NCI-H1694 treated with DMSO at 0.1 percent for 48 hours (cell line): ENCODE measurements around the gene KIAA1671.

Experiments
- DNase-seq: peaks from one replicate; lab custom pipeline; 2025; lab: John Stamatoyannopoulos, UW

KIAA1671 gene

DNA sequence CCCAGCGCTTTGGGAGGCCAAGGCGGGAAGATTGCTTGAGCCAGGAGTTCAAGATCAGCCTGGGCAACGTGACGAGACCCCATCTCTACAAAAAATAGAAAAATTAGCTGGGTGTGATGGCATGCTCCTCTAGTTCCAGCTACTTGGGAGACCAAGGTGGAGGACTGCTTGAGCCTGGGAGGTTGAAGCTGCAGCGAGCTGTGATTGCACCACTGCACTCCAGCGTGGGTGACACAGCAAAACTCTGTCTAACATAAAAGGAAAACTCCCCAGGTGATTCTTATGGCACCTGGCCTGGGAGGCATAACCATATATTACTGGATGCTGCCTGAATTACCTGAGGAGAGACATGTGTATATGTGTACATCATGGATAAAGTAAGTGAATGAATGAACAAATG lies 29.1 kb downstream of the KIAA1671 start:
- DNase-seq, result no peak

DNA sequence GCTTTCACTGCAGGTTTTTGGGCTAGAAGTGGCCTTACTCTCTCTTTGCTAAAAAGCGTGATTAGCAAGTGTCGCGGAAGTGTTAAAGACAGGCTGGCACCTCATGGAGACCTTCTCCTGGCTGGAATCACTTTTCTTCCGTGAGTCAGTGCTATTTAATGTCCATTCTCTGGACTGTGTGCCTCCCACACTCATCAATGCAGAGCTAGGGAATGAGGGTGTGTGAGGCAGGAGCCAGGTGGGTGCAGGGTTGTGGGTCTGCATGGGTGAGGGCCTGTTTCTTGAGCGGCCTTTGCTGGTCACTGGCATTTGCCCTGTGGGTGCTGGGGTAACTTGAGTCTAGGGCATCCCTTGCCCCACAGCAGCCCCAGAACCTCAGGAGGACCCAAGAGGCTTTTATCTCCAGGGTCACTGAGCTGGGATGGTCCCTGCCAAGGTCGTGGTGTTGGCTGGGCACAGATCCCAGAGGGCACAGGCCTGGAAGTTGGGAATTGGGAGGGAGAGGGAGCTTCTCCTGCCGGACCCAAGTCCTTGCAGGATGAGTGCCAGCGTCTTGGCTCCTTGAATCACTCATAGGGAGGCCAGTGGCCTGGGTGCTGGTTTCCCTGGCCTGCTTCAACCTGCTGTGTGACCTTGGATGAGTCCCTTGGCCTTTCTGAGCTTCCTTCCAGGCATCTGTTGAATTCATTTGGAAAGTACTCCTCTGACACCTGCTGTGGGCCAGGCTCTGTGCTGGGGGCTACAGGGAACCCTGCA lies 30.0 kb downstream of the KIAA1671 start:
- no peak for DNase-seq

DNA sequence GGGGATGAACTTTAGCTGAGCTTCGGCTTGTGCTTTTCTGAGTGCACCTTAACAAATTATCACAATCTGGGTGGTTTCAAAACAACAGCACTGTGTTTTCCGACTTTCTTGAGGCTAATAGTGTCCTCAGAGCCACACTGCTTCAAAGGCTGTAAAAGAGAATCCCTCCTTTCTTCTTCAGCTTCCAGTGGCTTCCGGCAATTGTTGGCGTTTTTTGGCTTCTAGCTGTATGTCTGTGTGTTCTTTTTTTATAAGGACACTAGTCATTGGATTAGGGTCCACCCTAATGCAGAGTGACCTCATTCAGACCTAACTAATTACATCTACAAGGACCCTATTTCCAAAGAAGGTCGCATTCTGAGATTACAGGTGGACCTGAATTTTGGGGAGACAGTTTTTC lies 30.6 kb downstream of the KIAA1671 start:
- DNase-seq, result no peak

DNA sequence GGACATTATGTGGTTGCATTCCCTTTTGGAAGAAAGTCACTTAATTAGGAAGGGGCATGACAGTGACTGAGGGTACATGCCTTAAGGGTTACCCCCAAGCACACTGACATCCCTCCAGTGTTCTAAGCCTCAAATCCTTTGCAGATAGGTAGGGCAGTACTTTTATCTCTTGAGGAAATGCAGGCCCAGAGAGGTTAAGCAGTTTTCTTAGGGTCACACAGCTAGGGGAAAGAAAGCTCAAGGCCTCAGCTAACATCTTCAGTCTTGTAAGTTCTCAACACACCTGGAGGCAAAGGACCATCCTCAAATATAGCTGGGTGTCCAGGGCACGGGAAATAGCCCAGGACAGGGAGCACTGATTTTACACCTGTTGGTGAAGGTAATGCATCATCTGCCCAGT lies 31.6 kb downstream of the KIAA1671 start:
- DNase-seq, result no peak

DNA sequence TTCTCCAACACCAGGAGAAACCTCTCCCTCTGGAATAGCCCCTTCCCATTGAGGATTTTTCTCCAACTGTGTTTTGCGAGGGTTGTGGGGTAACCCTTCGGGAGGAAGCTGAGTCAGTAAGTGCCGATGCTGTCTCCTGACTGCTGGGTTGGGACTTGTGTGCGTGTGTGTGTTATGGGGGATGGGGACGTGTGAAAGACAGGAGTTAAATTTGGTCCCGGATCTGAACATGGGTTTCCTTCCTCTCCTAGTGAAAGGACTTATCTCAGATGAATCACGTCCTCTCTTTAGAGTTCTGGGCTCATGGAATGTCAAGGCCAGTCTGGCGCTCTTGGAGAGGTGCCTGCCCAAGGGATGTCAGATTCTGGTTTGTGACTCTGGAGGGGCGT lies 33.3 kb downstream of the KIAA1671 start:
- DNase-seq, result no peak

DNA sequence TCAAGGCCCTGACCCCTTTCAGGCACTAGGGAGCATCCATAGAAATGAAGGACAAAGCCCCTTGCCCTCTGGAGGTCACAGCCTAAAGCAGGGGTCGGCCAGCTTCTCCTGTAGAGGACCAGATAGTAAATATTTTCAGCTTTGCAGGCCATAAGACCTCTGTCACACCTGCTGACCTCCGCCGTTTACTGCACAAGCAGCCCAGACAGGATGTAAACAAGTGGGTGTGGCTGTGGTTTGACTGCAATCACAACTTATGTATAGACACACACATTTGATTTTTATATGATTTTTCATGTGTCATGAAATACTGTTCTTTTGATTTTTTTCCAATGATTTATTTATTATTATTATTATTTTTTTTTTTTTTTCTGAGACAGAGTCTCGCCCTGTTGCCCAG lies 34.3 kb downstream of the KIAA1671 start:
- DNase-seq, result no peak

DNA sequence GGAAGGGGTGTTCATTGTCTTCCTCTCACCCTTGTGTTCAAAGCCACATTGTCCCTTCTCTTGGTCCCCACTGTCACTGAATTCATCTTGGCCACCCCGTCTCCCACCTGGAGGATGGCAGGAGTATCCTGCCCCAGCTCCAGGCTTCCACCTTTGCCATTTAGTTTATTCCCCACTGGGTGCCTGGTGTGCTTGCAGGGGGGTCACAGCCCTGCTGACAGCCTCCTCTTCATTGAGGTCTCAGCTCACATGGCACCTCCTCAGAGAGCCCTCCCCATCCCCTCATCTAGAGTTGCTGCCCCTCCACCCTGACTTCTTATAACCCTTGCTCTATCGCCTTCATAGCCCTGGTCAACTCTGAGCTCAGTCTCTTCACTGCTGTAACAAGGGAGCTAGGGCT lies 36.6 kb downstream of the KIAA1671 start:
- no peak for DNase-seq

DNA sequence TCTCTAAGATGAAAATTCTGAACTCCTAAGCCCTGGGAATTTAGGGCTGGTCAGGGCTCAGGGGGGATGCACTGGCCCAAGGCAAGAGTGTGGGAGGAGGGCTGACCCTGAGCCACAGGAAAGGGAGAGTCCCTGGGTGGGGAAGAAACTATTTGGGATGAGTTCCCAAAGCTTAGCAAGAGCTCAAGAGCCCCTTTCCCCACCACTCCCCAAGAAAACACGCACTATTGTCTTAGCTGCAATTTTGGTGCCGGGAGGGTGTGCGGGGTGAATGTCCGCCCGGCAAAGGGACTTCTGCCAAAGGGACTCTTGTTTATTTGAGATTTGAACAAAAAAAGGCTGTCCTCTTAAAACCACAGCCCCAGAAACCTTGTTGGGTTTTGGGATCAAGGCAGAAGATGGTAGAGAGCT lies 37.0 kb downstream of the KIAA1671 start:
- DNase-seq, result no peak

DNA sequence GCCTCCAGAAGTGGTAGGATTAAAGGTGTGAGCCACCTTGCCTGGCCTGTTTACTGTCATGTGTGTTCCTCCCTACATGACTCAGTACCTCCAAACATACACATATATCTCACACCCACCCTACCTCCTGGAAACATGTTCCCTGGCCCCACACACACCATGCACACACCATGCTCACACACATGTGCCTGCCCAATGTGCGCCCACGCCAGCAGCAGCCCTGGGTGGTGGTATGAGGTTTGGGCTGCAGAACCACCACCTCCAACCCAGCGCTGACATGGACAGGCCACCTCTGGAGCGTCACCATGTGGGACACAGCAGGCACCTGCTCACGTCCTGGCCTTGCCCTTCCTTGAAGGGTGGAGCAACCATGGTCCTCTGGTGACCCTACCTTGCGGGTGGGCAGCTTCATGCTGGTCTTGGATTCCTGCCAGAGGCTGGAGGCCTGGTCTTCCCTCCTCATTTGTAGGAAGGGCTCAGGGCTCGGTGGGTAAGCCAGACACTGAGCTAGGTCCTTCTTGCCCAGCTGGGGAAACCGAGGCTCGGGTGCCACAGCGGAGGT lies 37.9 kb downstream of the KIAA1671 start:
- DNase-seq, result no peak

DNA sequence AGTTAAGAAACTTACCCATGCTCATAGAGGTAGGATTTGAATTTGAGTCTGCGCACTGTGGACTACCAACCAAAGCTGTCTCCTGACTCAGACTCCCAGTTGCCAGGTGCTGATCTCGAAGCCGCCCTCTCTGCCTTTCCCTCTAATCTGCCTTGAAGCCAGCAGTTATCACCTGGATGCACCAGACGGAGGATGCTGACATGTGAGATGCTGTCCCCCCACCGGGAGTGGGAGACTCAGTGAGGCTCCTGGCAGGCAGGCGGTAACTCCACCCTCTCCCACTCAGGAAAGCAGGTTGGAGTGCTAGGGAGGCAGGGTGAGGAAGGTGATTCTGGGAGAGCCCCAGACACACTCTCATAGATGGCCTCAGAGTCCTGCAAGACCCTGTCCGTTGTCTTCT lies 40.4 kb downstream of the KIAA1671 start:
- DNase-seq, result no peak

DNA sequence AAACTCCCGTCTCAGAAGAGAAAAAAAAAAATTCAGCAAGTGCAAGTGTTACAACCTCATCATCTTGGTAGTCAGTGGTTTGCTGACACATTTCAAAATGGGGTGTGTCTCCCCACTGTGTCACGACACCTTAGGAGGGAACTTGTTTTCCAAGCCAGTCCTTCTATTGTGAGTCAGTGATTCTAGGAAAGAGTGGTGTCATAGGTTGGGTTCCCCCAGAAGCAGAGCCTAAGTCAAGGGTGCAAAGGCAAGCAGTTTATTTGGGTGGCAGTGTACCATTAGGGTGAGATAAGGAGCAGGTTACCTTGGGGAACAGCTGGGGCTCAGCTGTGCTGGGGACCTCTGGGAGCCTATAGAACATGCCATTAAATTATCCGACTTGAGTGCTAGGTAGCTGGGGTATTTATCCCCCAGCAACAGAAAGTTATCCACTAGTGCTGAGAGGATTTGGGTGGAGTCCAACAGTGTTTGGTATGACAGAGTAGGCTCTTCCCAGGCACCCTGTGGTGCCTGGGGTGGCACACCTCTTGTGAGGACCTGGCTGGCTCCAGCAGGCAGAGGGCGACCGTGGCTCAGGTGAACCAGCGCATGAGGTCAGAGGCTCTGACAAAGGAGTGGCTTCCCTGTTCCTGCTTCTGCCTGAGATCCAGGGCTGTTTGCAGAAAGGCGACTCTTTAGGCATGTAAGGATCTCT lies 41.7 kb downstream of the KIAA1671 start:
- no peak for DNase-seq

DNA sequence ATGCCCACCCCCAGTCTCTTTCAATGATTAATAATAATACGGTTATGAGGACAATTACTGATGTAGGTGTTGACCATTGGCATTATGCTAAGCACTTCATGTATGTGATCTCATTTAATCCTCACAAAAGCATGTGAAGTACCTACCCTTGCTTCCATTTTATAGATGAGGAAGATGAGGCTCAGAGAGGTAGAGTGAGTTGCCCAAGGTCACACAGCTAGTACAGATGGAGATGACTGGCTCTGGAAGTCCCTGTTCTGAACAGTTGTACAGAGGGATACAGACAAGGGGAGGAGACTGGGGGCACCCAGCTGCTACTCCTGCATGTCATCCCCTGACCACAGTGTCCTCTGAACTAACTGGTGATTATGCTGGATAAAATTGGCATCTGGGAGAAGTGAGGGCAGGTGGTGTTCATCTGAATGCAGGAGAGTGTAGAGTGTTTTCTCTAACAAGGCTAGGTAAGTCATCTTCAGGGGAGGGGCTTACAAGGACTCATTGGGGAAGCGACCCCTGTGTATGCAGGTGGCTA lies 43.2 kb downstream of the KIAA1671 start:
- no peak for DNase-seq

DNA sequence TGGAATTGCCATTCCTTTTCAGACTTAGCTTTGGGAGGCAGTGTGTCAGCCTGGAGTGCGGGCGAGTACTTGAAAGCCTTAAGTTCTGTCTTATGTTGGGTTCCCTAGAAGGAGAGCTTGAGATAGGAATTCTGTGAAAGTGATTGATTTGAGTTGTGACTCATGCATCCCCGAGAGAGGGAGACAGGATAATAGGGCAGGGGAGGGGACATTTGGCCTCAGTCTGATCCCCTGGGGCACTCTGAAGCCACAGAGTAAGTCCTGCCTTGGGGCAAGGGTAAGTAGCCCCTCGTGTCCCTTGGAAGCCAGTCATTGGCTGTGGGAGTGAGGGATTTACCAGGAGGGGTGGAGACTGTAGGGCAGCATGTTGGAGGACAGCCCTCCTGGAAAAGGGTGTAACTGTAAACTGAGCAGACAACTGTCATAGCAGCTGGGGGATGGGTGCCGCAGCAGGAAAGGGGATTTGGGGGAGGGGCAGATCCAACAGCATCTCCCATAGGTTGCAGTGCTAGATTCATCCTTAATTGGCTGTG lies 44.0 kb downstream of the KIAA1671 start:
- DNase-seq, result no peak

DNA sequence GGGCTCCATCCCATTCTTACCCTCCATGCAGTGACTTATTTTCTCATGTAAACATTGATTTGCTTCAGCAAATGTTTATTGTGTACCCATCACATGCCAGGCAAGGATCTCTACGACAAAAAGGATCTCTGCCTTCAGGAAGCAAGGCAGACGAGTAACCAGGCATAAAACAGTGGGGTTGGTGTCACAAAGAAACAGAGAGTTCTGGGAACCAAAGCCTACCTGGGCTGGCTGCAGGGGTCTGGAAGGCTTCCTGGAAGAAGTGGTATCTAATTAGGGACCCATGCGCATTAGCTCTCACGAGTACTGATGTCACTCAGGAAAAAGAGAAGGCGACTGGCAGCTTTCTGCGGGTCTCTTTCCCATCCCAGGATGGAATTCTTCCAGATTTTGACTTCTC lies 44.5 kb downstream of the KIAA1671 start:
- no peak for DNase-seq

DNA sequence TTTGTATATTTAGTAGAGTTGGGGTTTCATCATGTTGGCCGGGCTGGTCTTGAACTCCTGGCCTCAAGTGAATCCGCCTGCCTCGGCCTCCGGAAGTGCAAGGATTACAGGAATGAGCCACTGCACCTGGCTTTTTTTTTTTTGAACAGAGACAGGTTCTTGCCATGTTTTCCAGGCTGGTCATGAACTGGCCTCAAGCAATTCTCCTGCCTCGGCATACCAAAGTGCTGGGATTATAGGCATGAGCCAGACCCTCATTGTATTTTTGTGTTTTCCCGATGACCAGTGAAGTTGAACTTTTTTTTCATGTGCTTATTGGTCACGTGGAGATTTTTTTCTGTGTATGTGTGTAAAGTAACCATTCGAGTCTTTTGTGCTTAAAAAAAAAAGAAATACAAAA lies 48.2 kb downstream of the KIAA1671 start:
- DNase-seq, result no peak

DNA sequence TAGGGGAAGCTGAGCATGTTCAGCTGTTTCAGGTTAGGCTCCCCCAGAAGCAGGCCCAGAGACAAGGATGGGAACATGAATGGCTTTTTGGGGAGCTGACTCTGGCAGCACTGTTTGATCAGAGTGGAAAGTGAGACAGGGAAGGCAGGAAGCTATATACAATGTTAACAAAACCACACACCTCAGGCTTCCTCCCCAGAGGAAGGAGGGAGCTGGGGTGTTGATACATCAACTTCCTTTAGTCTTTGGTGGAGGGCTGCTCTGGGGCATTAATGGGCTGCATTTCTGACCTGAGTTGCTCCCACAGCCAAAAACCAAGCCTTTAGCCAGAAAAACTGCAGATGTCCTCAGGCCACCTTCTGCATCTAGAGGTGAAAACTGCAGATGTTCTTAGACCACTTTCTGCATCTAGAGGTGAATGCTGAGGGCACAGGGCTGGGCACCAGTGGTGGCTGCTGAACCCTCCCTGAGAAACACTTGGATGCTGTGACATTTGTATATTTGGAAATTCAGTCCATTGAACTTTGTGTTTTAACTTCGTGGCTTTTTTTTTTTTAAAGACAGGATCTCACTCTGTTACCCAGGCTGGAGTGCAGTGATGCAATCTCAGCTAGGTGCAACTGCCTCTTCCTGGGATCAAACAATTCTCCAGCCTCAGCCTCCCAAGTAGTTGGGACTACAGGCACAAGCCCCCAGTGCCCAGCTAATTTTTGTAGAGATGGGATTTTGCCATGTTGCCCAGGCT lies 49.9 kb downstream of the KIAA1671 start:
- no peak for DNase-seq

DNA sequence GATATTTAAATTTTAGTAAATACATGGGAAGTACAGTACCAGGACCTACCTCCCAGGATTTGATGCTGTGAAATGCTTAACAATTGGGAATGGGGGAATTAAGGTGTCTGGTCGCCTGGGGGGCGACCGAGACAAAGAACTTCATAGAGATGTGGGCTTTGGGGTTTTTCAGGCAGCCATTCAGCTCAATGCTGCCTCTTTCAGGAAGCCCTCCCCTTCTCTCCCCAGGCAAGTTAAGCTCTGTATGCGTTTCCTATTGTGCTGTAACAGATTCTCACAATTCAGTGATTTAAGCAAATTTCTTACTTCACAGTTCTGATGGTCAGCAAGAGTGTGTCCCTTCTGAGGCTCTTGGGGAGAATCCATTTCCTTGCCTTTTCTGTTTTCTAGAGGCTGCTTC lies 53.8 kb downstream of the KIAA1671 start:
- no peak for DNase-seq

DNA sequence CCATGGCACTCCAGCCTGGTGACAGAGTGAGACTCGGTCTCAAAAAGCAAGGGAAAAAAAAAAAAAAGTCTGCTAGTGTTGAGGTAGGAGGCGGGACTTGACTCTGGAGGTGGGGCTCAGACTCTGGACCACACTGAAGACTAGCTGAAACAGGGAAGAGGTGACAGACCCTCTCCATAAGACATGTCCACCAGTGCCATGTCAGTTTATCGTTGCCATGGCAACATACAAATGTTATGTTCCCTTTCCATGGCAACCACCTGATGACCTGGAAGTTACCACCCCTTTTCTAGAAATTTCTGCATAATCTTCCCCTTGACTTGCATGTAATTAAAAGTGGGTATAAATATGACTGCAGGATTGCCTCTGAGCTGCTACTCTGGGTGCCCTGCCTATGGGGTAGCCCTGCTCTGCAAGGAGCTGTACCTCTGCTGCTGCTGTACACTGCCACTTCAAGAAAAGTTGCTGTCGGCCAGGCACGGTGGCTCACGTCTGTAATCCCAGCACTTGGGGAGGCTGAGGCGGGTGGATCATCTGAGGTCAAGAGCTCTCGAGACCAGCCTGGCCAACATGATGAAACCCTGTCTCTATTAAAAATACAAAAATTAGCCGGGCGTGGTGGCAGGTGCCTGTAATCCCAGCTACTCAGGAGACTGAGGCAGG lies 55.1 kb downstream of the KIAA1671 start:
- DNase-seq, result no peak

DNA sequence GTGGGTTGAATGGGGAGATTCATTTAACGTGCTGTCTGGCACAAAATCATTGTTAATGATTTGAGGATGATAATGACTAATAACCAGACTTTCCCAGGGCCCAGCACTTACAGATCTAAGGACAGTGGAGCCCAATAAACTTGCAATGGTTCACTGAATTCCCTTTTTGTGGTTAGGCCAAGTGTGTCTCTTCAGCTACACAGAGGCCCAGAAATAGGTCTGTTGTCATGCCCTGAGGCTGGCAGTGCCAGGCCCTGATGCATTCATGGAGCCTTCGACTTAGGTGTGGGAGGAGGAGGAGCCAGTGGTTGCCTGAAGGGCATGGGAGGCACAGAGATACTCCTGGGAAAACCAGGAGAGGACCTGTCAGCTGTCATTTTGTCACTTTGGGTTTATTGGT lies 56.1 kb downstream of the KIAA1671 start:
- DNase-seq, result no peak

DNA sequence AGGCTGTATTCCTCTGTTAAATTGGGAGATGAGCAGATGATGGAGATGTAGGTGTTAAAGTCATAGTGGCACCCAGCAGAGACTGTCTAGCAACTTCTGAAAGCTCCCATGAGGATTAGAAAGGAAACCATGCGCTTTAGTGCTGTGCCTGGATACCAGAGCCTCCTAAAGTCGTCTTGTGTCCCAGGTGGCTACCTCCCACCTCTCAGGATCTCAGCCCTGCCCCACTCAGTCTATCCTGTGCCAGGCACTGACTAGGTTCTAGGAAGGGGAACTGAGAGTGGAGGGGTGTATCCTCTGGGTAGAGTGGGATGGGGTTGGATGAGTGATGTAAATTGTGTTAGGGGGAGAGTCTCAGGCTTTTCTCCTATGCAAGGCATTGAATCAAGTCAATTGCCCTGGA lies 60.2 kb downstream of the KIAA1671 start:
- no peak for DNase-seq

DNA sequence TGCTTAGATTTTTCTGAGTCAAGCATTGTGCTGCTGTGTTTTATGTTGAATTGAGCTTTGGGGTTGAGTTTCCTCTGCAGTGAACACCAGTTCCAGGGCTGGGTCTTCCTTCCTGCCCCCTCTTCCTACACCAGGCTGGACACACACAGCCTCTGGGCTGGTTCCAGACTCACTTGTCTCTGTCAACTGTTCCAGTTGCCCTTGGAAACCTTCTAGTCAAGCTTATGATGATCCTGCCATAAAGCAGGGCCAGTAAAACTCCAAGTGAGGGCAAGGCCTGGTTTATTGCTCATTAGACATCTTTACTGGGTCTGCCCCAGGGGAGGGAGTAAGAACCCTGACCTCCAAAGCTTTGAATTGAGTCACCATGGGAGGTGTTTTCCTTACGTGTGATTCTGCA lies 61.1 kb downstream of the KIAA1671 start:
- DNase-seq, result no peak
